HG03442 (cell line): Measurements from ENCODE around the gene GPR85.
A peak's percentile ranks its signal among the peaks of the same experiment; 100 is the strongest.
"Not testable (repeated sequence)": the region's sequence is repeated elsewhere in the genome, so short reads cannot be mapped to it uniquely, and the experiment has no call there.

Experiments used
- ATAC-seq: cut with Tn5 transposase; IDR thresholded peaks from one replicate; pipeline ENCODE4 v1.9.1; 2021; ENCODE audit warnings: mild to moderate bottlenecking, moderate library complexity; ENCODE audit not compliant: unreplicated experiment

GPR85 gene

GRCh38 chr7:113084496-113085172 lies 2.0 kb downstream of the GPR85 start:
- no peak for ATAC-seq

GRCh38 chr7:113083816-113084495 lies 2.7 kb downstream of the GPR85 start:
- ATAC-seq = no peak

- ATAC-seq = no peak
These were observed 3.4 kb downstream of the GPR85 start for GRCh38 chr7:113083132-113083815.

GRCh38 chr7:113078331-113078730 lies 8.3 kb downstream of the GPR85 start:
- no peak for ATAC-seq

- no peak for ATAC-seq
These were observed 9.9 kb downstream of the GPR85 start for GRCh38 chr7:113076703-113077102.

- ATAC-seq = no peak
These were observed 15.2 kb downstream of the GPR85 start for GRCh38 chr7:113071465-113071864.

- ATAC-seq = no peak
These were observed 24.1 kb downstream of the GPR85 start for GRCh38 chr7:113062499-113062898.

- ATAC-seq = peak; percentile 77
These were observed 26.5 kb downstream of the GPR85 start for GRCh38 chr7:113060100-113060499.

GRCh38 chr7:113054938-113055337 lies 31.7 kb downstream of the GPR85 start:
- no peak for ATAC-seq

- ATAC-seq = not testable (repeated sequence)
These were observed 32.4 kb downstream of the GPR85 start for GRCh38 chr7:113054272-113054671.

GRCh38 chr7:113049221-113049620 lies 37.4 kb downstream of the GPR85 start:
- not testable (repeated sequence) for ATAC-seq

- ATAC-seq = no peak
These were observed 40.2 kb downstream of the GPR85 start for GRCh38 chr7:113046453-113046852.

- ATAC-seq = no peak
These were observed 41.2 kb downstream of the GPR85 start for GRCh38 chr7:113045379-113045778.

- no peak for ATAC-seq
These were observed 42.2 kb downstream of the GPR85 start for GRCh38 chr7:113044394-113044793.

- no peak for ATAC-seq
These were observed 45.8 kb downstream of the GPR85 start for GRCh38 chr7:113040849-113041248.

GRCh38 chr7:113033959-113034358 lies 52.7 kb downstream of the GPR85 start:
- no peak for ATAC-seq
